Progenitor cell of endocrine pancreas (in vitro differentiated cells): ENCODE measurements around the gene TANC2. TPM values are rescaled to one million over a fixed set of nuclear protein-coding genes. Genes with fewer than 3 reads are reported as not detected.

Experiments used
- DNase-seq: peaks from one replicate; pipeline ENCODE4 v3.0.0; 2021; ENCODE audit warnings: low spot score; ENCODE audit not compliant: unreplicated experiment
- H3K27ac Mint-ChIP-seq: 2 replicates; pipeline ENCODE4 v1.8.0; 2021; ENCODE audit warnings: mild to moderate bottlenecking, moderate library complexity, mixed read lengths
- H3K27me3 Mint-ChIP-seq: 2 replicates; pipeline ENCODE4 v1.8.0; 2021; ENCODE audit warnings: mixed read lengths
- H3K36me3 Mint-ChIP-seq: 2 replicates; pipeline ENCODE4 v1.8.0; 2022; ENCODE audit warnings: mixed read lengths; ENCODE audit not compliant: insufficient read depth
- H3K4me1 Mint-ChIP-seq: 2 replicates; pipeline ENCODE4 v1.8.0; 2021; ENCODE audit warnings: low read depth, mixed read lengths
- H3K4me3 Mint-ChIP-seq: 2 replicates; pipeline ENCODE4 v1.8.0; 2021; ENCODE audit warnings: low read depth, mild to moderate bottlenecking, moderate library complexity, mixed read lengths
- H3K9me3 Mint-ChIP-seq: 2 replicates; pipeline ENCODE4 v1.8.0; 2021; ENCODE audit warnings: low read depth, mixed read lengths
- CTCF ChIP-seq: fragments of 200-600 bp; sonication (generic); IDR thresholded peaks from one replicate; pipeline ENCODE4 v1.5.0; 2021; ENCODE audit warnings: antibody characterized with exemption, mild to moderate bottlenecking; ENCODE audit not compliant: unreplicated experiment
- total RNA-seq: library from RNA; stranded (reverse); gene quantifications from 2 replicates; pipeline ENCODE4 v1.2.1, GENCODE V29; 2021

TANC2 gene
- total RNA-seq, 1 donor from 2014 or later = 18.0 TPM

- Mint-ChIP-seq H3K4me3 (no peak overlapping the region), H3K4me1 (no peaks in the 10 kb centered on the region), H3K27me3 (no peaks in the 10 kb centered on the region), H3K36me3 (no peaks in the 10 kb centered on the region), H3K9me3 (no peaks in the 10 kb centered on the region), H3K27ac (no peak overlapping the region)
- no peak for TF ChIP-seq CTCF
- no peak for DNase-seq
These were observed 28.9 kb downstream of the TANC2 start for GRCh38 chr17:62994931-62995330.

GRCh38 chr17:62995377-62995885 lies 29.4 kb downstream of the TANC2 start:
- H3K9me3 Mint-ChIP-seq = no peaks in the 10 kb centered on the region
- H3K27ac Mint-ChIP-seq = no peak overlapping the region
- peak; percentile 66 for TF ChIP-seq CTCF
- H3K27me3 Mint-ChIP-seq = no peaks in the 10 kb centered on the region
- no peak overlapping the region for H3K4me3 Mint-ChIP-seq
- H3K4me1 Mint-ChIP-seq = no peaks in the 10 kb centered on the region
- no peak for DNase-seq
- H3K36me3 Mint-ChIP-seq = no peaks in the 10 kb centered on the region

- no peaks in the 10 kb centered on the region for H3K9me3 Mint-ChIP-seq
- no peaks in the 10 kb centered on the region for H3K27me3 Mint-ChIP-seq
- H3K27ac Mint-ChIP-seq = no peak overlapping the region
- no peaks in the 10 kb centered on the region for H3K4me1 Mint-ChIP-seq
- no peak for DNase-seq
- no peak for TF ChIP-seq CTCF
- no peaks in the 10 kb centered on the region for H3K36me3 Mint-ChIP-seq
- H3K4me3 Mint-ChIP-seq = no peak overlapping the region
These were observed 30.2 kb downstream of the TANC2 start for GRCh38 chr17:62996221-62996620.

- Mint-ChIP-seq H3K27me3 (no peaks in the 10 kb centered on the region), H3K4me3 (no peak overlapping the region), H3K27ac (no peak overlapping the region), H3K9me3 (no peaks in the 10 kb centered on the region), H3K36me3 (no peaks in the 10 kb centered on the region), H3K4me1 (no peaks in the 10 kb centered on the region)
- TF ChIP-seq CTCF = no peak
- DNase-seq = no peak
These were observed 32.1 kb downstream of the TANC2 start for GRCh38 chr17:62998166-62998565.

GRCh38 chr17:62998665-62999393 lies 32.8 kb downstream of the TANC2 start:
- Mint-ChIP-seq H3K9me3 (no peaks in the 10 kb centered on the region), H3K27me3 (no peaks in the 10 kb centered on the region), H3K36me3 (no peaks in the 10 kb centered on the region), H3K4me3 (no peak overlapping the region), H3K4me1 (no peaks in the 10 kb centered on the region), H3K27ac (no peak overlapping the region)
- no peak for TF ChIP-seq CTCF
- no peak for DNase-seq
